ENCODE results near the gene SEMA3G.

GRCh38 chr3:52437326-52438103 is 7.4 kb downstream of the SEMA3G start:
- no peak for TF ChIP-seq CTCF (conservative IDR thresholded peaks at IDR 0.05)
- TF ChIP-seq ZFX (IDR thresholded peaks at IDR 0.05): no peak

All from C4-2B (cell line).